Keratinocyte (primary cell): ENCODE results near the gene HEPN1.

Source experiments
- CTCF ChIP-seq, 3 experiments: IDR thresholded peaks in 1 of 3; conservative IDR thresholded peaks in 1 of 3; optimal IDR thresholded peaks in 1 of 3; 2 replicates in 2 of 3; 3 replicates in 1 of 3; pipeline versions ENCODE3 to v1.5.1; 2011; ENCODE audit warnings: low read length in 3 of 3, mild to moderate bottlenecking in 3 of 3, moderate library complexity in 2 of 3, control low read depth in 1 of 3, inconsistent platforms in 1 of 3; ENCODE audit not compliant: insufficient read depth in 2 of 3; ENCODE audit errors: extremely low read depth in 1 of 3
- EZH2 ChIP-seq: IDR thresholded peaks from one replicate; pipeline ENCODE4 v1.6.1; 2012; ENCODE audit warnings: inconsistent platforms, mild to moderate bottlenecking, low read length, moderate library complexity

- TF ChIP-seq CTCF (optimal IDR thresholded peaks at IDR 0.05 in 1 of 3, IDR thresholded peaks at IDR 0.05 in 1 of 3, conservative IDR thresholded peaks at IDR 0.05 in 1 of 3; ENCODE audit: extremely low read depth in 1 of 3, insufficient read depth in 2 of 3, low read length in 3 of 3), result no peak
- TF ChIP-seq EZH2, result no peak
Measured at GRCh38 chr11:124930799-124931198, 11.7 kb downstream of the HEPN1 start.
